GM19351 (cell line): ENCODE results near the gene CLASRP.
"Not testable (repeated sequence)": the region's sequence is repeated elsewhere in the genome, so short reads cannot be mapped to it uniquely, and the experiment has no call there.

ENCODE experiments used
- ATAC-seq: cut with Tn5 transposase; IDR thresholded peaks from one replicate; pipeline ENCODE4 v1.9.1; 2021; ENCODE audit warnings: mild to moderate bottlenecking, moderate library complexity; ENCODE audit not compliant: unreplicated experiment

The CLASRP gene

DNA sequence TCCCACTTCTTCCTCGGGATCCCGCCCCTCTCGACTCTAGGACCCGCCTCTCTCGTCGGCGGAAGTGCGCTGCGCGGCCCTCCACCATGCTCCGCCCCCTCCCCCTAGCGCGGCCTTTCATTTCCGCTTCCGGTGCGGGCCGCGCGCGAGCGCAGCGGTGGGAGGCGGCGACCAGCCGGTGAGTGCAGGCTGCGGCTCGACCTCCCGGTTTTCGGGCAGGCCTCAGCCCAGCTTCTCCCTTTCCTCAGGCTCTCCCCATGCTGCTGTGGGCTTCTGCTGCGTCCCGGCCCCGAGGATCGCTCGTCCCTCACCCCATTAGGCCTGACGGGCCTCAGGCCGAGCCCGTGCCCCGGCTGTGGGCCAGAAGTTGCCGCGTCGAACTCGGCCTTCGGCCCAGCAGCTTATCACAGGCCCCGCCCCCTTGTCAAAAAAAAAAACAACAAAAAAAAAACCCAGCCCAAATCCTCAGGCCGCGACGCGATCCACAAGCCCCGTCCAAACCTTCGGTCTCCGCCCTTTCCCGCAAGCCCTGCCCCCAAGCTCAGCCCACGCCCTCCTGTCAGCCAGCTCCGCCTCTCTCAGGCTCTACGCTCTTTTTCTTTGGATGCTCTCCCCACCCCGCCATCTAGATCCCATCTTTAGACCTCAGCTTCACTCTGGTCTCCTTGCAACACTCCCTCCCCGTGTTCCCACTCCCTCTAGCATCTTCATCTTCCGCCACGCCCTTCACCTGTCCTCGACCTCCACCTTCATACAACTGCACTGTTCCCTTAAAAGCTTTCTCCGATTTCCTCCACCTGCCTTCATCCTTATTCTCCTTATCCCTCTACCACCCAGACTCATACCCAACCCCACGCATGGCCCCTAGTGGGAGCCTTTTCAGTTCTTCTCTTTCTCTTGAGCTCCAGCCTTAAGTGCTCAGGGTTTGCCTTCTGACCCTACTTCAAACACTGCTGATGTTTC lies at the start of gene CLASRP:
CLASRP (plus strand) TSS at position 115 of the 963 bp plus-strand sequence. CDS start 1,168 bp downstream, outside the sequence.
- peak; percentile 88 for ATAC-seq

DNA sequence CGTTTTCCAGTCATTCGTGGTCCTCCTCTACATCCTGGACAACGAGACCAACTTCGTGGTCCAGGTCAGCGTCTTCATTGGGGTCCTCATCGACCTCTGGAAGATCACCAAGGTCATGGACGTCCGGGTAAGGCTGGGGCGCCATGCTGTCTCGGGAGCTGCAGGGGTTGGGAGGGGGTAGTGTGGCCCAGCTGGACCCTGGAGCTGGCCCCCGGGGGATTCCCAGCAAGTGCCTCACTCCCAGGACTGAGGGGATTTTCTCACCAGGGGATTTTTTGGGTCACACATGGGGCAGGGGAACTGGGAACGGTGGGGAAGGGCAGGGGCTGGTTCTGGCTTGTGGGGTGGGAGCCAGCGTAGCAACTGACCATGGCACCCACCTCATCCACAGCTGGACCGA lies 48.4 kb upstream of the CLASRP start:
- no peak for ATAC-seq

GRCh38 chr19:44990966-44991365 lies 47.9 kb upstream of the CLASRP start:
- ATAC-seq: no peak

DNA sequence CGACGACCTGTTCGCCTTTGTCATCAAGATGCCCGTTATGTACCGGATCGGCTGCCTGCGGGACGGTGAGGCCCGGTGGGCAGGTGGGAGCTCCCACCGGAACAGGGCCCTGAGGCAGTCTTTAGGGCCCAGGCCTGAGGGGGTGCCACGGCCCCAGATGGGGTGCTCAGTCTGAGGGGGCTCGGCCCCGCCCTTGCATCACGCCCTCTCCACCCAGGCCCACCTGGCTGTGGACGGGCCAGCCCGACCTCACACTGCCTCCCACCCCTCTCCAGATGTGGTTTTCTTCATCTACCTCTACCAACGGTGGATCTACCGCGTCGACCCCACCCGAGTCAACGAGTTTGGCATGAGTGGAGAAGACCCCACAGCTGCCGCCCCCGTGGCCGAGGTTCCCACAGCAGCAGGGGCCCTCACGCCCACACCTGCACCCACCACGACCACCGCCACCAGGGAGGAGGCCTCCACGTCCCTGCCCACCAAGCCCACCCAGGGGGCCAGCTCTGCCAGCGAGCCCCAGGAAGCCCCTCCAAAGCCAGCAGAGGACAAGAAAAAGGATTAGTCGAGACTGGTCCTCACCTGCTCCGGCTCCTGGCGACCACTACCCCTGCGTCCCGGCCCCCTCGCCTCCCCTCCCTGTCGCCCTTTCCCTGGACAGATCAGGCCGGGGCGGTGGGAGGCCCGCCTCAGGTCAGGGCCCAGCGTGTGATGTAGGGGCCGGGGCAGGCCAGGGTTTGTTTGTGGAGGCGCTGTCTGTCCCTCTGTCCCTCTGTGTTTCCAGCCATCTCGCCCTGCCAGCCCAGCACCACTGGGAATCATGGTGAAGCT lies 46.3 kb upstream of the CLASRP start:
- no peak for ATAC-seq

DNA sequence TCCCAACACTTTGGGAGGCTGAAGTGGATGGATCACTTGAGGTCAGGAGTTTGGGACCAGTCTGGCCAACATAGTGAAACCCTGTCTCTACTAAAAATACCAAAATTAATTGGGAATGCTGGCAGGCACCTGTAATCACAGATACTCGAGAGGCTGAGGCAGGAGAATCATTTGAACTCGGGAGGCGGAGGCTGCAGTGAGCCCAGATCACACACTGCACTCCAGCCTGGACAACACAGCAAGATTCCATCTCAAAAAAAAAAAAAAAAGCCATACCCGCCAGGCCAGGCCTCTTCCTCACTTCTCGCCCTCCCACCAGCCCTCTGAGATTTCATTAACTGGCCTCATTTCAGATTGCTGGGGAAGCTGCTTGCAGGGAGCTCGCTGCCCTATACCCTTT lies 45.3 kb upstream of the CLASRP start:
- ATAC-seq: no peak

GRCh38 chr19:44993926-44994537 lies 44.8 kb upstream of the CLASRP start:
- no peak for ATAC-seq

GRCh38 chr19:44998025-44998424 lies 40.8 kb upstream of the CLASRP start:
- no peak for ATAC-seq

DNA sequence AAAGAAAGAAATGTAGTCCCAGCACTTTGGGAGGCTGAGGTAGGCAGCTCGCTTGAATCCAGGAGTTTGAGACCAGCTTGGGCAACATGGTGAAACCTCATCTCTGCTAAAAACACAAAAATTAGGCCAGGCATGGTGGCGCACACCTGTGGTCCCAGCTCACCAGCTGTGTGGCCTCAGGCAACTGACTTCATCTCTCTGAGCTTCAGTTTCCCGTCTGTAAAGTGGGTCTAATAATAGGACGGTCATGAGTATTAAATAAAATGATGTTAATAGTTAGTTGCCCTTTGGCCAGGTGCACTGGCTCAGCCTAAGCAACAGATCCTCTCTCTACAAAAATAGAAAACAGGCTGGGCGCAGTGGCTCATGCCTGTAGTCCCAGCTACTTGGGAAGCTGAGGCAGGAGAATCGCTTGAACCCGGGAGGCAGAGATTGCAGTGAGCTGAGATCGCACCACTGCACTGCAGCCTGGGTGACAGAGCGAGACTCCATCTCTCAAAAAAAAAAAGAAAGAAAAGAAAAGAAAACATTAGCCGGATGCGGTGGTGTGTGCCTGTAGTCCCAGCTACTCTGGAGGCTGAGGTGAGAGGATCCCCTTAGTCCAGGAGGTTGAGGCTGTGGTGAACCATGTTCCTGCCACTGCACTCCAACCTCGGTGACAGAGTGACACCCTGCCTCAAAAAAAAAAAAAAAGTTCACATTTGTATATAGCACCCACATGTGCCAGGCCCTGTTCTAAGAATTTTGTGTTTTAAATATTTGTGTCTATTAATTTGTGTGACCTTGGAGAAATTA lies 39.5 kb upstream of the CLASRP start:
- ATAC-seq: not testable (repeated sequence)

- not testable (repeated sequence) for ATAC-seq
These were observed 38.2 kb upstream of the CLASRP start for GRCh38 chr19:45000665-45001064.

- ATAC-seq: peak; percentile 39
These were observed 37.6 kb upstream of the CLASRP start, which contains the start of gene RELB for GRCh38 chr19:45001087-45001739. Gene RELB (plus strand): TSS chr19:45001464. CDS start chr19:45001580, 116 bp downstream.

DNA sequence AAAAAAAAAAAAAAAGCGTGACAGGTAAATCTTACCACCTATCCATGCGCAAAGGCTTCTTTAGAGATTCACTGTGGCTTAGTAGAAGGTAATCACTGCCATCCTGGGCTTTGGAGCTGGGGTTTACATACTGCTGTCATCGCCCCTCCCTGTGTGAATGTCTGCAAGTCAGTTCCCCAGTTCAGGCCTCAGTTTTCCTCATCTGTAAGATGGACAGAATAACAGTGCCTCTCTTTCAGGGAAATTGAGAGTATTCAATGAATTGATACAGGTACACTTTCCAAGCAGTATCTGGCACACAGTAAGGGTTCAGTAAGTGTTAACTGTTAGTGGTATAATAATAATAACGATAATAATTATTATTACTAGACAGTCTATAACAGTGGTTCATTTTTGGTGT lies 35.4 kb upstream of the CLASRP start:
- ATAC-seq: no peak

DNA sequence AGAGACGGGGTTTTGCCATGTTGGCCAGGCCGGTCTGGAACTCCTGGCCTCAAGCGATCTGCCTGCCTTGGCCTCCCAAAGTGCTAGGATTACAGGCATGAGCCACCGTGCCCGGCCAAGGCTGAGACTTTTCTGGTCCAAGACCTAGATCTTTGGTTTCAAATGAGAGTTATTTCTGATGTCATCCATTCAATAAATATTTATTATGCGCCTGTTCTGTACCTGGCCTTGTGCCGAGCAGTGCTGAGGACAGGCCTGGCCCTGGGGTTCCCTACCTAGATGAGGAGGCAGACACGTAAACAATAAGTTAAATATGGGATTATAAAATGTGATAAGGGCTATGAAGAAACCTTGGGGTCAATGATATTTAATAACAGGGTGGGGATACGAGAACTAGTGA lies 33.1 kb upstream of the CLASRP start:
- no peak for ATAC-seq

DNA sequence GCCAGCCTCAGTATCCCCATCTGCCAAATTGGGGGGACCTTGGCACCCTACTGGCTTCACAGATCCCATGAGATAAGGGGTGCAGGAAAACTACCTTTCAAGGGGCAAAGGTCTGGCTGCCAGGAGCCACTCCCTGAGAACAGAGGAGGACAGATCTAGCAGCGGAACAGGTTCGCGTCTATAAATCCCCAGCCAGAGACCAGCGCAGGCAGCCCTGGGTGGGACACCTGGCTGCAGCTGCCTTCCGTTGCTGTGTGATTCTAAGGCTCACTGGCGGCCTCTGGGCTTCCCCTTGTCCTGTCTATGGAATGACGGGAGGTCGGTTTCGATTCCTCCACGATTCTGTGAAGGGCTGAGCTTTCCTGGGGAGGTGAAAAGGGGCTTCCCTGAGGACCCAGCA lies 30.3 kb upstream of the CLASRP start:
- ATAC-seq: no peak

DNA sequence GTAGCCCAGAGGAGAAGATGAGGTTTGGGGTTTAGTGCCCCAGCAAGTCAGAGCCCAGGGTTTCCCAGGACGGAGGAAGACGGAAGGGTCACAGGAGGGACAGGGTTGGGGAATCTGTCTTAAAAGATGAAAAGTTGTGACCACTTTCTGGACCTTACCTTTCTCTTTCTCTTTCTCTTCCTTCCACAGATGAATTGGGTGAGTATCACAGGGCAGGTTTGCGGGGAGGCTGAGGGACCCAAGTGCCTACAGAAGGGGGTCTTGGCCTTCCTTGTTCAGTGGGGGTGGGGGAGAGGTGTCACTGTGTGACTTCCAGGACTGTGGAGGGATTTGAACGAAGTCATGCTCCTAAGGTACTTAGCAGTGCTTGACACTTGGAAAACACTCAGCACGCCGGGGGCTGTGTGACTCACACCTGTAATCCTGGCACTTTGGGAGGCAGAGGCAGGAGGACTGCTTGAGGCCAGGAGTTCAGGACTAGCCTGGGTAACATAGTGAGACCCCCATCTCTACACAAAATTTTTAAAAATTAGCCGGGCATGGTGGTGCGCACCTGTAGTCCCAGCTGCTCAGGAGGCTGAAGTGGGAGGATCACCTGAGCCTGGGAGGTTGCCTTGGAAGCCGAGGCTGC lies 29.1 kb upstream of the CLASRP start:
- no peak for ATAC-seq

DNA sequence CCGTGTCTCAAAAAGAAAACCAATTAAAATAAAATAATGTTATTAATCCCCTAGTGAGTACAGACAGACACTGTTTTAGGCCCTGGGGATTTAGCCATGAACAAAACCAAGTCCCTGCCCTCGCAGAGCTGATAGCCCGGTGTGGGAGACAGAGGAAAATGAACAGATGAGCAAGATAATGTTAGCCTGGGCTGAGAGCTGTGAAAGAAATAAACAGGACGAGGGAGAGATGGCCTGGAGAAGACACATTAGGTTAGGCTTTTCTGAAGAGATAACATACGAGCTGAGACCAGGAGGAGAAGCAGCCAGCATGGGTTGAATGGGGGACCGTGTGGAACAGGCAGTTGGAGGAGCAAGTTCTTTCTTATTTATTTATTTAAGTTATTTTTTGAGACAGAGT lies 28.5 kb upstream of the CLASRP start:
- ATAC-seq: no peak

- ATAC-seq: no peak
These were observed 26.9 kb upstream of the CLASRP start for GRCh38 chr19:45011959-45012358.

- ATAC-seq: peak; percentile 80
These were observed 22.2 kb upstream of the CLASRP start for GRCh38 chr19:45016388-45017314.

GRCh38 chr19:45019187-45019586 lies 19.7 kb upstream of the CLASRP start:
- ATAC-seq: no peak
